Heart left ventricle (tissue), 16 donors: ENCODE measurements around the gene COLEC11. TPM values are rescaled to one million over a fixed set of nuclear protein-coding genes. Genes with fewer than 3 reads are reported as not detected.

Experiments used
- ATAC-seq, 4 donors: fragments of 200-7000 bp; cut with Tn5 transposase; one replicate each; pipeline ENCODE4 v1.9.1; 2020 to 2022; ENCODE audit warnings: moderate library complexity in 4 of 4, mild to moderate bottlenecking in 3 of 4, moderate number of reproducible peaks in 1 of 4
- DNase-seq, 5 donors: peaks; one replicate each; pipeline ENCODE4 v3.0.0-alpha.2; 2020
- H3K27ac ChIP-seq, 12 donors: fragments of 200-600 bp; sonication (generic) in 4 of 12; one replicate each; pipeline versions ENCODE4 v1.5.0 to v1.8.0; 2016 to 2022; ENCODE audit warnings: mild to moderate bottlenecking in 2 of 12
- H3K27me3 ChIP-seq, 9 donors: fragments of 200-600 bp; sonication (generic) in 2 of 9; one replicate each; pipeline versions ENCODE4 v1.5.1 to v1.8.0; 2016 to 2022; ENCODE audit warnings: mild to moderate bottlenecking in 3 of 9
- H3K36me3 ChIP-seq, 9 donors: fragments of 200-600 bp; sonication (generic) in 2 of 9; one replicate each; pipeline versions ENCODE4 v1.5.0 to v1.8.0; 2018 to 2022; ENCODE audit warnings: mild to moderate bottlenecking in 2 of 9
- H3K4me1 ChIP-seq, 12 donors: fragments of 200-600 bp; sonication (generic) in 4 of 12; one replicate each; pipeline versions ENCODE4 v1.5.0 to v1.8.0; 2016 to 2022; ENCODE audit warnings: mild to moderate bottlenecking in 3 of 12
- H3K4me3 ChIP-seq, 12 donors: fragments of 200-600 bp; sonication (generic) in 4 of 12; one replicate each; pipeline versions ENCODE4 v1.5.0 to v1.8.0; 2017 to 2022; ENCODE audit warnings: mild to moderate bottlenecking in 9 of 12, moderate library complexity in 4 of 12
- H3K9me3 ChIP-seq, 12 donors: fragments of 200-600 bp; sonication (generic) in 4 of 12; one replicate each; pipeline versions ENCODE4 v1.5.0 to v1.8.0; 2016 to 2022; ENCODE audit warnings: mild to moderate bottlenecking in 1 of 12
- CTCF ChIP-seq, 12 donors: fragments of 200-600 bp; sonication (generic) in 4 of 12; IDR thresholded peaks; one replicate each; pipeline versions ENCODE4 v1.5.0 to v1.8.0; 2018 to 2022; ENCODE audit warnings: antibody characterized with exemption in 12 of 12, mild to moderate bottlenecking in 5 of 12
- POLR2A ChIP-seq, 2 donors: fragments of 450-650 bp; IDR thresholded peaks; one replicate each; pipeline ENCODE4 v1.6.1; 2017; ENCODE audit warnings: antibody characterized with exemption in 2 of 2, mild to moderate bottlenecking in 2 of 2, moderate library complexity in 2 of 2
- WGBS, 4 donors: extraction: QIAGEN DNeasy Blood & Tissue Kit in 2 of 4; methylation state at CpG; one replicate each; pipeline versions ENCODE4 v1.1.5 to v1.1.7; 2013 to 2018; 5-methylcytosine and 5-hydroxymethylcytosine counted together
- intact Hi-C, 10 donors: fragments of 100-400 bp; cut with DNase I; formaldehyde crosslinking; loops; one replicate each; pipeline versions ENCODE4 v1.11.1 to v1.14.2; 2022
- polyA plus RNA-seq, 2 donors: library from polyadenylated mRNA; stranded (reverse); fragments of 200-250 nt; gene quantifications; one replicate each; pipeline ENCODE4 v1.2.3, GENCODE V29; 2013
- total RNA-seq, 9 donors: library from RNA; depleted of rRNA in 2 of 9; stranded (reverse); fragments of >200 nt in 2 of 9; fragmentation: NEBNext Ultra II Directional in 3 of 9; extraction: Animal tissue kit (Norgen Biotek cat#: 25700) in 3 of 9; gene quantifications; one replicate each; pipeline versions ENCODE4 v1.1.0 to v1.2.4, GENCODE V29; 2016 to 2023
- donor health status: ischemic (EF 13 %, LVEDD 7.1; RV severe dilation, severe dysfunction).
- donor health status: healthy with polysubstance abuse.
- donor health status: DM: no; HTN: yes; CAD: no.
- donor health status: DM: no; HTN: no; CAD: no.
- donor health status: ischemic (EF 25% LVEDD 6.9; RV normal size, moderate dysfunction).
- donor health status: ischemic (EF 25% LVEDD 5.7; RV mildly dilated, moderate dysfunction).
- donor health status: healthy.
- donor health status: DM: yes; HTN: yes; CAD: no.
- donor health status: ischemic (EF 35%, LVEDD 5.7; RV mildly dilated, moderate dysfunction).
- donor health status: nonischemic (EF 11% LVEDD 7.7; RV severe dilation, severe dysfunction).
- donor health status: DM: yes; HTN: yes; CAD: no.
- donor health status: PGD.
- donor health status: ischemic (EF 29% LVEDD 5.4; RV normal size, mild dysfunction).
- donor health status: nonischemic (EF 23%, LVEDD 6.1; RV moderate dilation, normal function).

Gene COLEC11
- total and polyA plus RNA-seq, 11 donors = 2.3 to 12.5 (median 3.1) TPM

DNA sequence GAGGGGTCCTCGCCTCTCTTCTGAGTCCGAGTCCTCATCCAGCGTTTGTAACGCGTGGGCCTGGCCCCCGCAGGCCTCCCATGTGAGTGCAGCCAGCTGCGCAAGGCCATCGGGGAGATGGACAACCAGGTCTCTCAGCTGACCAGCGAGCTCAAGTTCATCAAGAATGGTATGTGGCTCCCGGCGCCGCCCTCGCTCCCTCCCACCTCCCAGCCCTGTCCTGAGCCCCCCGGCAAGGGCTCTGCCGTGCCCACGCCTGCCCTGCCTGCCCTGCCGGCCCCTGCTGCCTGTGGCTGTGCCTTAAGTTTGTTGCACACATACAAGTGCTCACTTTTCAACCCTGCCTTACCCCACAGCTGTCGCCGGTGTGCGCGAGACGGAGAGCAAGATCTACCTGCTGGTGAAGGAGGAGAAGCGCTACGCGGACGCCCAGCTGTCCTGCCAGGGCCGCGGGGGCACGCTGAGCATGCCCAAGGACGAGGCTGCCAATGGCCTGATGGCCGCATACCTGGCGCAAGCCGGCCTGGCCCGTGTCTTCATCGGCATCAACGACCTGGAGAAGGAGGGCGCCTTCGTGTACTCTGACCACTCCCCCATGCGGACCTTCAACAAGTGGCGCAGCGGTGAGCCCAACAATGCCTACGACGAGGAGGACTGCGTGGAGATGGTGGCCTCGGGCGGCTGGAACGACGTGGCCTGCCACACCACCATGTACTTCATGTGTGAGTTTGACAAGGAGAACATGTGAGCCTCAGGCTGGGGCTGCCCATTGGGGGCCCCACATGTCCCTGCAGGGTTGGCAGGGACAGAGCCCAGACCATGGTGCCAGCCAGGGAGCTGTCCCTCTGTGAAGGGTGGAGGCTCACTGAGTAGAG lies 48.7 kb downstream of the COLEC11 start:
- ATAC-seq (no peak), DNase-seq (peak in 2 of 5 donors; percentile 19 to 20)
- intact Hi-C loops = loop anchor here in 1 of 10 donors (10.0 kb wide), 1 partner anchor 219 kb away; no protein-coding TSS in a partner anchor
- TF ChIP-seq POLR2A (IDR thresholded peaks at IDR 0.05) (no peak), CTCF (IDR thresholded peaks at IDR 0.05) (no peak)
- Histone ChIP-seq H3K9me3 (no peaks in the 10 kb centered on the region), H3K4me1 (no peaks in the 10 kb centered on the region), H3K4me3 (no peak overlapping the region), H3K36me3 (no peaks in the 10 kb centered on the region), H3K27me3 (no peaks in the 10 kb centered on the region), H3K27ac (no peak overlapping the region)
- WGBS, 4 donors = 93 to 95% (median 94%) methylated on average over 34 to 48 of the region's 48 CpGs

- ATAC-seq = no peak
- H3K4me3 ChIP-seq = no peak overlapping the region
- DNase-seq = no peak
- TF ChIP-seq POLR2A (IDR thresholded peaks at IDR 0.05) (no peak), CTCF (IDR thresholded peaks at IDR 0.05) (no peak)
- H3K27ac ChIP-seq = no peak overlapping the region
- H3K27me3 ChIP-seq = no peaks in the 10 kb centered on the region
- H3K4me1 ChIP-seq = no peaks in the 10 kb centered on the region
- no peaks in the 10 kb centered on the region for H3K36me3 ChIP-seq
- no peaks in the 10 kb centered on the region for H3K9me3 ChIP-seq
- intact Hi-C loops = loop anchor here in 1 of 10 donors (10.0 kb wide), 1 partner anchor 219 kb away; no protein-coding TSS in a partner anchor
Observed at GRCh38 chr2:3644246-3644525, 49.3 kb downstream of the COLEC11 start.

DNA sequence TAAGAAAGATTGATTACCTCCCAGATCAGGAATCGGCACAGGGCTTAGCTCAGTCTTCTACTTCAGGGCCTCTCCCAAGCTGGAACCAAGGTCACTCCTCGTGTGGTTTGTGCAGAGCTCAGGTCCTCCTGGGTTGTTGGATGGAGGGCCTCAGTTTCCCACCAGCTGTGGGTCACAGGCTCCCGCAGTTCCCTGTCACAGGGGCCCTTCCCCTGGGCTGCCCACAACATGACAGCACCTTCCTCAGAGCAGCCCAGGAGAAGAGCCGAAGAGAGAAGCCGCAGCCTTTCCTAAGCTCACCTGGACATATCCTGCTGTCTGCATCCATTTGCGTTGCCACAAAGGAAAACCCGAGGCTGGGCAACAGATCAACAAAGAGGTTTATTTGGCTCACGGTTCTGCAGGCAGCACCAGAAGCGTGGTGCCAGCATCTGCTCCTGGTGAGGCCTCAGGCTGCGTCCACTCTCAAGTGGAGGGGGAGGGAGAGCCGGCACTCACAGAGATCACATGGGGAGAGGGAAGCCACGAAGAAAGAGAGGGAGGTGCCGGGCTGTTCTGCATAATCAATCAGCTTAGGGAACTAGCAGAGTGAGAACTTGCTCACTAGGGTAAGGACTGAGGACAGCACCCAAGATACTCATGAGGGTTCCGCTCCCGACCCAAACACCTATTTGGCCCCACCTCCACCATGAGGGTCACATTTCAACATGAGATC lies 50.1 kb downstream of the COLEC11 start:
- 85 to 90% (median 87%) methylated on average over 14 to 15 of the region's 15 CpGs for WGBS, 4 donors
- no peaks in the 10 kb centered on the region for H3K36me3 ChIP-seq

More for the DNA sequence above, 50.1 kb downstream of the COLEC11 start:
- Histone ChIP-seq H3K4me1 (peaks cover 0 to under 1% (median 0%) of the 10 kb centered on the region in 12 donors), H3K27me3 (no peaks in the 10 kb centered on the region), H3K4me3 (no peak overlapping the region), H3K9me3 (no peaks in the 10 kb centered on the region), H3K27ac (no peak overlapping the region)
- TF ChIP-seq POLR2A (IDR thresholded peaks at IDR 0.05) (no peak), CTCF (IDR thresholded peaks at IDR 0.05) (no peak)
- intact Hi-C loops = loop anchor here in 4 of 10 donors (5.0 to 10.0 kb wide), 2 partner anchors 48 to 220 kb away; partner anchors contain the start of gene COLEC11 (in 3 of the 4)
- DNase-seq = peak in 3 of 5 donors; percentile 15 to 19 (median 15)
- ATAC-seq = no peak
